Measurements from ENCODE around the gene WDR7. TPM values are rescaled to one million over a fixed set of nuclear protein-coding genes. Genes with fewer than 3 reads are reported as not detected.

WDR7 gene
- total and polyA plus RNA-seq, 2 of the 4 experiments (the other 2 are of a cell fraction) = 3.7 to 23.3 TPM

DNA sequence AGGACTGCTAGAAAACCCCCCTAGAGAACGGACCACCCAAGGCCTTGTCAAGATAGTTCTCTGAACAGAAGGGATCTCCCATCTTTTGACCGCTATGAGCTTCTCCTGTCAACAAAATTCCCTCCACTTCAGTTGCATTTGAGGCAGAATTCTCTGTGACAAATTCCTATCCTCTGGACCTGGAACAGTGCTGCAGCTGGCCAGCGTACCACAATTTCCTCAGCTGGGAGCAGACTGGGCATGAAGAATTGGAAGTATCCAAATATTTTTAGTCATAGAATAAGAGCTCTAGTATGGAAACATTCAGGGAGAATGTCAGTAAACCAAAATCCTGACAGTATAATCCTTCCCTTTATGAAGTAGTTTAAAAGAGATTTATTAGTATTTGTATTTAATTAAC lies 348.7 kb downstream of the WDR7 start:
- H2AK9ac ChIP-seq (replicated peaks; ENCODE audit: low read depth, low read length, poor library complexity) = no peak overlapping the region
- 90% methylated on average over 2 of the region's 3 CpGs; no CpG with 5 or more reads in 1 of the 2 experiments for WGBS, 2 experiments (ENCODE audit: extremely low coverage in 2 of 2, insufficient read length in 1 of 2)
- H4K8ac ChIP-seq (ENCODE audit: low read depth in 2 of 2, low read length in 2 of 2) = no peak overlapping the region
- no peaks in the 10 kb centered on the region for H3K9me1 ChIP-seq (ENCODE audit: insufficient read depth, low read length)
- no peak overlapping the region for H3K27ac ChIP-seq (ENCODE audit: insufficient read depth, low read length)
- H3K14ac ChIP-seq (replicated peaks; ENCODE audit: low read depth, low read length) = no peak overlapping the region
- H2BK15ac ChIP-seq (ENCODE audit: low read depth, low read length) = no peak overlapping the region
- DNase-seq (no peak), ATAC-seq (ENCODE audit: low read depth) (no peak)
- H3K79me1 ChIP-seq (ENCODE audit: low read depth in 1 of 2, low read length in 2 of 2) = no peaks in the 10 kb centered on the region
- no peak overlapping the region for H2BK120ac ChIP-seq (ENCODE audit: low read depth, low read length)
- H3K4me2 ChIP-seq (ENCODE audit: low read depth, low read length) = no peak overlapping the region
- H4K5ac ChIP-seq (ENCODE audit: low read depth, low read length) = no peak overlapping the region
- no peaks in the 10 kb centered on the region for H4K20me1 ChIP-seq (ENCODE audit: insufficient read depth, low read length)
- POLR2A ChIA-PET (ENCODE audit: unreplicated experiment) = no interaction called here
- H3K4me3 ChIP-seq (ENCODE audit: insufficient read depth, low read depth, low read length) = no peak overlapping the region
- H3K4me1 ChIP-seq (ENCODE audit: control insufficient read depth, insufficient read depth, low read length) = peaks cover 6% of the 10 kb centered on the region
- no peak overlapping the region for H2BK20ac ChIP-seq (ENCODE audit: low read depth, low read length)
- dilution Hi-C loops (cut with HindIII; ENCODE audit: low sequenced_read_pairs, unreplicated experiment) (no loop called here), intact Hi-C loops (cut with micrococcal nuclease) (loop anchor here (10.0 kb wide), 1 partner anchor 135 kb away; no protein-coding TSS in a partner anchor), in situ Hi-C loops (cut with MboI; ENCODE audit: low sequenced_read_pairs) (no loop called here)
- no peak overlapping the region for H3K9ac ChIP-seq (ENCODE audit: low read depth, low read length)
- no peak overlapping the region for H3K23ac ChIP-seq (ENCODE audit: low read depth, low read length)
- no peak overlapping the region for H4K91ac ChIP-seq (ENCODE audit: insufficient read depth, low read depth, low read length)
- BruUV-seq (replicated peaks) = no TSS peak
- no peaks in the 10 kb centered on the region for H3K9me3 ChIP-seq (ENCODE audit: control insufficient read depth, insufficient read depth, low read length)
- H2AK5ac ChIP-seq (ENCODE audit: low read depth, low read length) = no peak overlapping the region
- H3K4ac ChIP-seq (ENCODE audit: low read depth, low read length) = no peak overlapping the region
- H2AFZ ChIP-seq (replicated peaks; ENCODE audit: low read length, poor library complexity) = no peak overlapping the region
- CTCF ChIA-PET = no interaction called here
- H3K36me3 ChIP-seq (ENCODE audit: control insufficient read depth, insufficient read depth, low read length) = no peaks in the 10 kb centered on the region
- no peak for TF ChIP-seq RFX5 (IDR thresholded peaks at IDR 0.05; ENCODE audit: low read depth, low read length)
- TF ChIP-seq MXI1 (IDR thresholded peaks at IDR 0.05; ENCODE audit: borderline replicate concordance, low read depth, low read length) = no peak
- no peak for TF ChIP-seq SMC3 (IDR thresholded peaks at IDR 0.05; ENCODE audit: low read depth, low read length)
- no peak for TF ChIP-seq CHD1 (IDR thresholded peaks at IDR 0.05; ENCODE audit: low read depth, low read length)
- TF ChIP-seq, protein P1, sequence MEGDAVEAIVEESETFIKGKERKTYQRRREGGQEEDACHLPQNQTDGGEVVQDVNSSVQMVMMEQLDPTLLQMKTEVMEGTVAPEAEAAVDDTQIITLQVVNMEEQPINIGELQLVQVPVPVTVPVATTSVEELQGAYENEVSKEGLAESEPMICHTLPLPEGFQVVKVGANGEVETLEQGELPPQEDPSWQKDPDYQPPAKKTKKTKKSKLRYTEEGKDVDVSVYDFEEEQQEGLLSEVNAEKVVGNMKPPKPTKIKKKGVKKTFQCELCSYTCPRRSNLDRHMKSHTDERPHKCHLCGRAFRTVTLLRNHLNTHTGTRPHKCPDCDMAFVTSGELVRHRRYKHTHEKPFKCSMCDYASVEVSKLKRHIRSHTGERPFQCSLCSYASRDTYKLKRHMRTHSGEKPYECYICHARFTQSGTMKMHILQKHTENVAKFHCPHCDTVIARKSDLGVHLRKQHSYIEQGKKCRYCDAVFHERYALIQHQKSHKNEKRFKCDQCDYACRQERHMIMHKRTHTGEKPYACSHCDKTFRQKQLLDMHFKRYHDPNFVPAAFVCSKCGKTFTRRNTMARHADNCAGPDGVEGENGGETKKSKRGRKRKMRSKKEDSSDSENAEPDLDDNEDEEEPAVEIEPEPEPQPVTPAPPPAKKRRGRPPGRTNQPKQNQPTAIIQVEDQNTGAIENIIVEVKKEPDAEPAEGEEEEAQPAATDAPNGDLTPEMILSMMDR (conservative IDR thresholded peaks at IDR 0.05; ENCODE audit: low read depth, low read length) = no peak
- TF ChIP-seq MAFK (IDR thresholded peaks at IDR 0.05; ENCODE audit: low read depth, low read length) = no peak
- TF ChIP-seq, protein P2, sequence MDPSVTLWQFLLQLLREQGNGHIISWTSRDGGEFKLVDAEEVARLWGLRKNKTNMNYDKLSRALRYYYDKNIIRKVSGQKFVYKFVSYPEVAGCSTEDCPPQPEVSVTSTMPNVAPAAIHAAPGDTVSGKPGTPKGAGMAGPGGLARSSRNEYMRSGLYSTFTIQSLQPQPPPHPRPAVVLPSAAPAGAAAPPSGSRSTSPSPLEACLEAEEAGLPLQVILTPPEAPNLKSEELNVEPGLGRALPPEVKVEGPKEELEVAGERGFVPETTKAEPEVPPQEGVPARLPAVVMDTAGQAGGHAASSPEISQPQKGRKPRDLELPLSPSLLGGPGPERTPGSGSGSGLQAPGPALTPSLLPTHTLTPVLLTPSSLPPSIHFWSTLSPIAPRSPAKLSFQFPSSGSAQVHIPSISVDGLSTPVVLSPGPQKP (IDR thresholded peaks at IDR 0.05; ENCODE audit: borderline replicate concordance, low read depth, low read length) = no peak
- TF ChIP-seq CEBPB (IDR thresholded peaks at IDR 0.05; ENCODE audit: low read depth, low read length) = no peak
- TF ChIP-seq, protein P3, sequence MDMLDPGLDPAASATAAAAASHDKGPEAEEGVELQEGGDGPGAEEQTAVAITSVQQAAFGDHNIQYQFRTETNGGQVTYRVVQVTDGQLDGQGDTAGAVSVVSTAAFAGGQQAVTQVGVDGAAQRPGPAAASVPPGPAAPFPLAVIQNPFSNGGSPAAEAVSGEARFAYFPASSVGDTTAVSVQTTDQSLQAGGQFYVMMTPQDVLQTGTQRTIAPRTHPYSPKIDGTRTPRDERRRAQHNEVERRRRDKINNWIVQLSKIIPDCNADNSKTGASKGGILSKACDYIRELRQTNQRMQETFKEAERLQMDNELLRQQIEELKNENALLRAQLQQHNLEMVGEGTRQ (IDR thresholded peaks at IDR 0.05; ENCODE audit: low read depth, low read length) = no peak
- TF ChIP-seq FOS (IDR thresholded peaks at IDR 0.05; ENCODE audit: low read depth, low read length) = no peak
- no peak for TF ChIP-seq RCOR1 (IDR thresholded peaks at IDR 0.05; ENCODE audit: insufficient replicate concordance, low read length)
- no peak for TF ChIP-seq BHLHE40 (IDR thresholded peaks at IDR 0.05; ENCODE audit: low read depth, low read length)
- no peak for TF ChIP-seq RAD21 (IDR thresholded peaks at IDR 0.05; ENCODE audit: low read length)
- no peak overlapping the region for H2BK5ac ChIP-seq (ENCODE audit: low read depth, low read length, poor library complexity, severe bottlenecking)
- H3K56ac ChIP-seq (ENCODE audit: extremely low read depth, insufficient read depth, low read length) = no peak overlapping the region
- no peak overlapping the region for H3K18ac ChIP-seq (ENCODE audit: low read depth, low read length)
- H3K27me3 ChIP-seq (ENCODE audit: control insufficient read depth, insufficient read depth, low read length) = no peaks in the 10 kb centered on the region
